ENCODE measurements around the gene RCAN1.

RCAN1 gene

GRCh38 chr21:34597406-34597805 lies 17.5 kb downstream of the RCAN1 start:
- TF ChIP-seq EZH2phosphoT487 (IDR thresholded peaks at IDR 0.05; ENCODE audit: borderline replicate concordance, low read length) (no peak), CTCF (IDR thresholded peaks at IDR 0.05; ENCODE audit: low read depth, low read length, poor library complexity, severe bottlenecking) (no peak)
- H3K4me1 ChIP-seq (ENCODE audit: control insufficient read depth, low read length): no peaks in the 10 kb centered on the region
- H4K20me1 ChIP-seq (ENCODE audit: control insufficient read depth, insufficient read depth, low read depth, low read length): no peaks in the 10 kb centered on the region
- H3K27me3 ChIP-seq (ENCODE audit: control insufficient read depth, low read length): peaks cover 10% of the 10 kb centered on the region; the same call in 1 of the 2 replicates
- no peaks in the 10 kb centered on the region for H3K79me2 ChIP-seq (ENCODE audit: control insufficient read depth, low read length)
- no peak overlapping the region for H3K27ac ChIP-seq (ENCODE audit: low read depth, low read length)
- H3F3A ChIP-seq (ENCODE audit: control insufficient read depth, insufficient read depth): no peaks in the 10 kb centered on the region
- no peak overlapping the region for H3K4me2 ChIP-seq (ENCODE audit: low read length)
- no peaks in the 10 kb centered on the region for H3K9me3 ChIP-seq (ENCODE audit: control insufficient read depth, insufficient read depth, low read length)
- H3K9me2 ChIP-seq (replicated peaks; ENCODE audit: control insufficient read depth, low read length): no peaks in the 10 kb centered on the region
- H3K36me3 ChIP-seq (ENCODE audit: control insufficient read depth, low read length): no peaks in the 10 kb centered on the region
- H3K4me3 ChIP-seq (ENCODE audit: low read length): no peak overlapping the region

- Histone ChIP-seq H3K36me3 (ENCODE audit: control insufficient read depth, low read length) (no peaks in the 10 kb centered on the region), H3K9me3 (ENCODE audit: control insufficient read depth, insufficient read depth, low read length) (no peaks in the 10 kb centered on the region), H3K79me2 (ENCODE audit: control insufficient read depth, low read length) (no peaks in the 10 kb centered on the region), H3F3A (ENCODE audit: control insufficient read depth, insufficient read depth) (no peaks in the 10 kb centered on the region), H3K27ac (ENCODE audit: low read depth, low read length) (no peak overlapping the region), H4K20me1 (ENCODE audit: control insufficient read depth, insufficient read depth, low read depth, low read length) (no peaks in the 10 kb centered on the region), H3K4me2 (ENCODE audit: low read length) (no peak overlapping the region), H3K9me2 (replicated peaks; ENCODE audit: control insufficient read depth, low read length) (no peaks in the 10 kb centered on the region), H3K4me3 (ENCODE audit: low read length) (no peak overlapping the region), H3K27me3 (ENCODE audit: control insufficient read depth, low read length) (peaks cover 10% of the 10 kb centered on the region; the same call in 1 of the 2 replicates), H3K4me1 (ENCODE audit: control insufficient read depth, low read length) (no peaks in the 10 kb centered on the region)
- no peak for TF ChIP-seq EZH2phosphoT487 (IDR thresholded peaks at IDR 0.05; ENCODE audit: borderline replicate concordance, low read length)
- no peak for TF ChIP-seq CTCF (IDR thresholded peaks at IDR 0.05; ENCODE audit: low read depth, low read length, poor library complexity, severe bottlenecking)
Observed at GRCh38 chr21:34596561-34597271, 18.2 kb downstream of the RCAN1 start.

DNA sequence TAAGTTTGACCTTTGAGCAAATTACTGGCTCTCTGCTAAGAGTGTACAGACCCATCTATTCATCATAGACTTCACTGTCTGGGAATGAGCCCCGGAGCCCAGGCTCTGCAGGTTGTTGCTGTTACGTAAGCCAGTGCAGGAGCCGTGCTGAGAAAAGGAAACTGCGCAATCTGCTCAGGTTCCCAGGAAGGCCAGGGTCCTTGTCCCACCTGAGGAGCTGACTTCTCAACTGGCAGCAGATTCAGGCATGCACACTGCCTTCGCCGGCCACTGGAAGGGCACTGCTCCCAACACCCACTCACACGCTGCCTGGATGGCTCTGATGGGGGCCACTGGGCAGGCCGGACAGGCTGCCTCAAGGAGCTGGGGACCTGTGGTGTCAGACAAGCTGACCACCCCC lies 19.5 kb downstream of the RCAN1 start:
- Histone ChIP-seq H3K79me2 (ENCODE audit: control insufficient read depth, low read length) (no peaks in the 10 kb centered on the region), H3K27ac (ENCODE audit: low read depth, low read length) (no peak overlapping the region), H3K9me3 (ENCODE audit: control insufficient read depth, insufficient read depth, low read length) (no peaks in the 10 kb centered on the region), H3K9me2 (replicated peaks; ENCODE audit: control insufficient read depth, low read length) (no peaks in the 10 kb centered on the region), H3K4me3 (ENCODE audit: low read length) (no peak overlapping the region), H3K27me3 (ENCODE audit: control insufficient read depth, low read length) (peaks cover 6% of the 10 kb centered on the region; the same call in 1 of the 2 replicates), H3F3A (ENCODE audit: control insufficient read depth, insufficient read depth) (no peaks in the 10 kb centered on the region), H3K4me1 (ENCODE audit: control insufficient read depth, low read length) (no peaks in the 10 kb centered on the region), H4K20me1 (ENCODE audit: control insufficient read depth, insufficient read depth, low read depth, low read length) (no peaks in the 10 kb centered on the region), H3K4me2 (ENCODE audit: low read length) (no peak overlapping the region), H3K36me3 (ENCODE audit: control insufficient read depth, low read length) (no peaks in the 10 kb centered on the region)
- TF ChIP-seq CTCF (IDR thresholded peaks at IDR 0.05; ENCODE audit: low read depth, low read length, poor library complexity, severe bottlenecking) (no peak), EZH2phosphoT487 (IDR thresholded peaks at IDR 0.05; ENCODE audit: borderline replicate concordance, low read length) (no peak)
